ENCODE data around the gene ZNF418. TPM values are rescaled to one million over a fixed set of nuclear protein-coding genes. Genes with fewer than 3 reads are reported as not detected.

ZNF418 gene
- total and polyA plus RNA-seq, 4 donors: 23.9 to 32.9 (median 28.1) TPM

Other genes starting within 250 kb of the ZNF418 start
- 10 to 100 TPM; 18.9 to 24.7 TPM for gene ZNF154, start 226.2 kb downstream of the ZNF418 start, total RNA-seq
- 10 to 100 TPM; 24.2 to 32.4 TPM for gene ZNF154, start 226.2 kb downstream of the ZNF418 start, polyA plus RNA-seq (ENCODE audit: insufficient read length in 2 of 2)
- 10 to 100 TPM; 17.8 to 27.8 TPM for gene ZNF671, start 207.8 kb downstream of the ZNF418 start, total RNA-seq
- 10 to 100 TPM; 21.2 to 23.4 TPM for gene ZNF671, start 207.8 kb downstream of the ZNF418 start, polyA plus RNA-seq (ENCODE audit: insufficient read length in 2 of 2)
- gene ZNF776, start 188.6 kb downstream of the ZNF418 start, total RNA-seq: 10 to 100 TPM; 34.2 to 40.1 TPM
- 10 to 100 TPM; 22.1 to 25.9 TPM for gene ZNF776, start 188.6 kb downstream of the ZNF418 start, polyA plus RNA-seq (ENCODE audit: insufficient read length in 2 of 2)
- 10 to 100 TPM; 35.1 to 35.4 TPM for gene ZNF586, start 165.7 kb downstream of the ZNF418 start, total RNA-seq
- gene ZNF586, start 165.7 kb downstream of the ZNF418 start, polyA plus RNA-seq (ENCODE audit: insufficient read length in 2 of 2): 10 to 100 TPM; 12.4 to 19.4 TPM
- gene ZNF552, start 120.5 kb downstream of the ZNF418 start, total RNA-seq: 10 to 100 TPM in 1 of 2 donors, 1 to 10 TPM in 1; 5.6 to 10.1 TPM
- 10 to 100 TPM in 1 of 2 donors, 1 to 10 TPM in 1; 3.4 to 11.6 TPM for gene ZNF552, start 120.5 kb downstream of the ZNF418 start, polyA plus RNA-seq (ENCODE audit: insufficient read length in 2 of 2)
- gene ZNF587B, start 105.1 kb downstream of the ZNF418 start, total RNA-seq: 10 to 100 TPM; 15.5 to 17.9 TPM
- 1 to 10 TPM; 4.8 to 7.9 TPM for gene ZNF587B, start 105.1 kb downstream of the ZNF418 start, polyA plus RNA-seq (ENCODE audit: insufficient read length in 2 of 2)
- 10 to 100 TPM; 29.8 to 32.2 TPM for gene ZNF587, start 85.5 kb downstream of the ZNF418 start, total RNA-seq
- gene ZNF587, start 85.5 kb downstream of the ZNF418 start, polyA plus RNA-seq (ENCODE audit: insufficient read length in 2 of 2): 10 to 100 TPM; 20.4 to 33.5 TPM
- gene ZNF814, start 46.4 kb downstream of the ZNF418 start, total RNA-seq: 10 to 100 TPM; 17.5 to 25.9 TPM
- gene ZNF814, start 46.4 kb downstream of the ZNF418 start, polyA plus RNA-seq (ENCODE audit: insufficient read length in 2 of 2): 10 to 100 TPM; 40.3 to 61.5 TPM
- 10 to 100 TPM; 29.0 to 35.6 TPM for gene ZNF417, start 18.8 kb downstream of the ZNF418 start, total RNA-seq
- gene ZNF417, start 18.8 kb downstream of the ZNF418 start, polyA plus RNA-seq (ENCODE audit: insufficient read length in 2 of 2): 10 to 100 TPM; 19.5 to 35.6 TPM
- 10 to 100 TPM; 11.1 to 12.3 TPM for gene ZNF256, start 12.3 kb upstream of the ZNF418 start, total RNA-seq
- 1 to 10 TPM; 7.4 to 8.9 TPM for gene ZNF256, start 12.3 kb upstream of the ZNF418 start, polyA plus RNA-seq (ENCODE audit: insufficient read length in 2 of 2)
- gene C19orf18, start 39.1 kb upstream of the ZNF418 start, total RNA-seq: 1 to 10 TPM in 1 of 2 donors, under 1 TPM in 1; 0.40 to 1.9 TPM
- gene C19orf18, start 39.1 kb upstream of the ZNF418 start, polyA plus RNA-seq (ENCODE audit: insufficient read length in 2 of 2): 1 to 10 TPM; 1.1 to 4.8 TPM
- gene ZNF606, start 67.4 kb upstream of the ZNF418 start, total RNA-seq: 10 to 100 TPM; 33.3 to 39.3 TPM
- 10 to 100 TPM; 23.2 to 25.1 TPM for gene ZNF606, start 67.4 kb upstream of the ZNF418 start, polyA plus RNA-seq (ENCODE audit: insufficient read length in 2 of 2)
- gene ZSCAN1, start 98.6 kb upstream of the ZNF418 start, total RNA-seq: 1 to 10 TPM in 1 of 2 donors, under 1 TPM in 1; 0.79 to 3.0 TPM
- 10 to 100 TPM; 12.9 to 14.9 TPM for gene ZSCAN1, start 98.6 kb upstream of the ZNF418 start, polyA plus RNA-seq (ENCODE audit: insufficient read length in 2 of 2)
- gene ZNF135, start 123.9 kb upstream of the ZNF418 start, total RNA-seq: 10 to 100 TPM; 10.8 to 21.4 TPM
- gene ZNF135, start 123.9 kb upstream of the ZNF418 start, polyA plus RNA-seq (ENCODE audit: insufficient read length in 2 of 2): 10 to 100 TPM; 15.1 to 26.1 TPM
- gene ZSCAN18, start 162.8 kb upstream of the ZNF418 start, total RNA-seq: 100 to 1,000 TPM in 1 of 2 donors, 10 to 100 TPM in 1; 81.2 to 115 TPM
- gene ZSCAN18, start 162.8 kb upstream of the ZNF418 start, polyA plus RNA-seq (ENCODE audit: insufficient read length in 2 of 2): 100 to 1,000 TPM; 124 to 151 TPM
- gene ZNF329, start 215.4 kb upstream of the ZNF418 start, total RNA-seq: 10 to 100 TPM; 30.9 to 34.5 TPM
- 10 to 100 TPM; 19.8 to 21.2 TPM for gene ZNF329, start 215.4 kb upstream of the ZNF418 start, polyA plus RNA-seq (ENCODE audit: insufficient read length in 2 of 2)
- gene ZNF274, start 247.7 kb upstream of the ZNF418 start, total RNA-seq: 10 to 100 TPM; 18.8 to 25.0 TPM
- gene ZNF274, start 247.7 kb upstream of the ZNF418 start, polyA plus RNA-seq (ENCODE audit: insufficient read length in 2 of 2): 10 to 100 TPM; 23.0 to 28.5 TPM